HG02623 (cell line): ENCODE measurements around the gene ZBTB46.
"Not testable (repeated sequence)": the region's sequence is repeated elsewhere in the genome, so short reads cannot be mapped to it uniquely, and the experiment has no call there.

Experiments used
- ATAC-seq: cut with Tn5 transposase; IDR thresholded peaks from one replicate; pipeline ENCODE4 v1.9.1; 2021; ENCODE audit warnings: moderate library complexity; ENCODE audit not compliant: unreplicated experiment

ZBTB46 gene

GRCh38 chr20:63821811-63822210, 9.3 kb downstream of the ZBTB46 start:
- no peak for ATAC-seq

- ATAC-seq, result no peak
Observed at GRCh38 chr20:63819224-63819921, 11.7 kb downstream of the ZBTB46 start.

- no peak for ATAC-seq
Observed at GRCh38 chr20:63815615-63816253, 15.3 kb downstream of the ZBTB46 start.

GRCh38 chr20:63814891-63815614, 16.0 kb downstream of the ZBTB46 start:
- no peak for ATAC-seq

- ATAC-seq, result no peak
Observed at GRCh38 chr20:63811491-63811875, 19.6 kb downstream of the ZBTB46 start.

GRCh38 chr20:63810730-63811490, 20.2 kb downstream of the ZBTB46 start:
- ATAC-seq, result no peak

GRCh38 chr20:63809856-63810255, 21.2 kb downstream of the ZBTB46 start:
- no peak for ATAC-seq

- no peak for ATAC-seq
Observed at GRCh38 chr20:63808964-63809674, 21.9 kb downstream of the ZBTB46 start.

GRCh38 chr20:63808145-63808724, 22.8 kb downstream of the ZBTB46 start:
- no peak for ATAC-seq

- no peak for ATAC-seq
Observed at GRCh38 chr20:63807654-63808053, 23.4 kb downstream of the ZBTB46 start.

GRCh38 chr20:63804308-63804636, 26.8 kb downstream of the ZBTB46 start:
- no peak for ATAC-seq

GRCh38 chr20:63802469-63803240, 28.4 kb downstream of the ZBTB46 start:
- no peak for ATAC-seq

- ATAC-seq, result not testable (repeated sequence)
Observed at GRCh38 chr20:63801174-63801573, 29.9 kb downstream of the ZBTB46 start.

- ATAC-seq, result not testable (repeated sequence)
Observed at GRCh38 chr20:63800411-63800810, 30.7 kb downstream of the ZBTB46 start.

GRCh38 chr20:63799127-63799526, 31.9 kb downstream of the ZBTB46 start:
- not testable (repeated sequence) for ATAC-seq

GRCh38 chr20:63797175-63797574, 33.9 kb downstream of the ZBTB46 start:
- ATAC-seq, result not testable (repeated sequence)

- no peak for ATAC-seq
Observed at GRCh38 chr20:63795178-63795830, 35.8 kb downstream of the ZBTB46 start.

- no peak for ATAC-seq
Observed at GRCh38 chr20:63794614-63795013, 36.5 kb downstream of the ZBTB46 start.

- ATAC-seq, result no peak
Observed at GRCh38 chr20:63792866-63793265, 38.2 kb downstream of the ZBTB46 start.
